CD4-positive, CD25-positive, alpha-beta regulatory T cell (primary cell): Measurements from ENCODE around the gene MALRD1. TPM values are rescaled to one million over a fixed set of nuclear protein-coding genes. Genes with fewer than 3 reads are reported as not detected.

Experiments used
- ATAC-seq, 2 donors: fragments of 150-1000 bp; cut with Tn5 transposase; one replicate each; pipeline ENCODE4 v1.10.0; 2021; ENCODE audit warnings: low read depth in 2 of 2, moderate number of reproducible peaks in 2 of 2, moderate library complexity in 1 of 2
- DNase-seq, 3 donors: peaks; one replicate each; pipeline versions ENCODE4 v3.0.0 to v3.0.0-alpha.2; 2012 to 2022; ENCODE audit warnings: mixed read lengths in 1 of 3
- H3K27ac ChIP-seq: one replicate; pipeline ENCODE4 v1.7.0; 2013; ENCODE audit warnings: mild to moderate bottlenecking, low read length; ENCODE audit not compliant: insufficient read depth, poor library complexity, severe bottlenecking
- H3K27me3 ChIP-seq: one replicate; pipeline ENCODE4 v1.7.0; 2013; ENCODE audit warnings: low read length; ENCODE audit not compliant: control insufficient read depth, insufficient read depth
- H3K36me3 ChIP-seq: one replicate; pipeline ENCODE4 v1.7.0; 2013; ENCODE audit warnings: mild to moderate bottlenecking, low read length, moderate library complexity; ENCODE audit not compliant: control insufficient read depth, insufficient read depth
- H3K4me1 ChIP-seq: 2 replicates; pipeline ENCODE4 v1.7.0; 2013; ENCODE audit warnings: mild to moderate bottlenecking, low read length; ENCODE audit not compliant: insufficient read depth, control insufficient read depth, poor library complexity, severe bottlenecking
- H3K4me3 ChIP-seq: one replicate; pipeline ENCODE4 v1.7.0; 2013; ENCODE audit warnings: low read depth, mild to moderate bottlenecking, low read length, moderate library complexity
- H3K9me3 ChIP-seq, 2 experiments: 1 replicate in 1 of 2; 2 replicates in 1 of 2; pipeline ENCODE4 v1.7.0; 2013; ENCODE audit warnings: low read length in 2 of 2, mild to moderate bottlenecking in 1 of 2, moderate library complexity in 1 of 2; ENCODE audit not compliant: control insufficient read depth in 2 of 2
- H3K27ac Mint-ChIP-seq, 3 donors: one replicate each; pipeline ENCODE4 v1.8.0; 2020 to 2022; ENCODE audit warnings: mild to moderate bottlenecking in 3 of 3, mixed read lengths in 3 of 3, moderate library complexity in 2 of 3
- H3K27me3 Mint-ChIP-seq: one replicate; pipeline ENCODE4 v1.8.0; 2022; ENCODE audit warnings: mild to moderate bottlenecking, mixed read lengths
- H3K36me3 Mint-ChIP-seq: one replicate; pipeline ENCODE4 v1.8.0; 2020; ENCODE audit warnings: mixed read lengths
- H3K4me1 Mint-ChIP-seq, 4 donors: one replicate each; pipeline ENCODE4 v1.8.0; 2020 to 2022; ENCODE audit warnings: mixed read lengths in 4 of 4, mild to moderate bottlenecking in 1 of 4
- H3K4me3 Mint-ChIP-seq, 4 donors: one replicate each; pipeline ENCODE4 v1.8.0; 2020 to 2022; ENCODE audit warnings: mild to moderate bottlenecking in 4 of 4, mixed read lengths in 4 of 4, moderate library complexity in 3 of 4
- H3K9me3 Mint-ChIP-seq, 7 donors: one replicate each; pipeline ENCODE4 v1.8.0; 2020 to 2022; ENCODE audit warnings: mixed read lengths in 7 of 7, mild to moderate bottlenecking in 3 of 7, moderate library complexity in 2 of 7
- polyA plus RNA-seq, 4 donors: library from polyadenylated mRNA; unstranded; fragments of 300-500 nt; fragmentation: Illumina TruSeq; gene quantifications; one replicate each; pipeline ENCODE4 v1.2.3, GENCODE V29; 2021
- total RNA-seq: library from RNA; stranded (reverse); gene quantifications from one replicate; pipeline ENCODE4 v1.2.3, GENCODE V29; 2022

Gene MALRD1
- total and polyA plus RNA-seq, 5 donors from 2014 or later = not detected

- Histone ChIP-seq H3K27me3 (no peaks in the 10 kb centered on the region), H3K4me1 (no peaks in the 10 kb centered on the region), H3K27ac (no peak overlapping the region), H3K36me3 (no peaks in the 10 kb centered on the region), H3K9me3 (peaks cover 0 to 2% of the 10 kb centered on the region in 2 experiments), H3K4me3 (no peak overlapping the region)
- DNase-seq (no peak), ATAC-seq (no peak)
- Mint-ChIP-seq H3K27me3 (no peaks in the 10 kb centered on the region), H3K27ac (no peak overlapping the region), H3K9me3 (peaks cover 0 to 8% (median 4%) of the 10 kb centered on the region in 7 donors), H3K36me3 (no peaks in the 10 kb centered on the region), H3K4me3 (no peak overlapping the region), H3K4me1 (no peaks in the 10 kb centered on the region)
Observed at GRCh38 chr10:19194866-19195265, 146.3 kb downstream of the MALRD1 start.

GRCh38 chr10:19195698-19196097, 147.1 kb downstream of the MALRD1 start:
- Histone ChIP-seq H3K27ac (no peak overlapping the region), H3K36me3 (no peaks in the 10 kb centered on the region), H3K4me1 (no peaks in the 10 kb centered on the region), H3K9me3 (peaks cover 0 to 2% of the 10 kb centered on the region in 2 experiments), H3K27me3 (no peaks in the 10 kb centered on the region), H3K4me3 (no peak overlapping the region)
- no peaks in the 10 kb centered on the region for H3K4me1 Mint-ChIP-seq
- no peaks in the 10 kb centered on the region for H3K27me3 Mint-ChIP-seq
- H3K36me3 Mint-ChIP-seq = no peaks in the 10 kb centered on the region
- H3K4me3 Mint-ChIP-seq = no peak overlapping the region
- H3K27ac Mint-ChIP-seq = no peak overlapping the region
- no peak for DNase-seq
- peaks cover 0 to 7% (median 2%) of the 10 kb centered on the region in 7 donors for H3K9me3 Mint-ChIP-seq
- no peak for ATAC-seq

GRCh38 chr10:19200211-19200610, 151.6 kb downstream of the MALRD1 start:
- no peaks in the 10 kb centered on the region for H3K27me3 ChIP-seq
- H3K36me3 Mint-ChIP-seq = no peaks in the 10 kb centered on the region
- ATAC-seq = no peak
- no peaks in the 10 kb centered on the region for H3K27me3 Mint-ChIP-seq
- no peak overlapping the region for H3K27ac ChIP-seq
- no peak for DNase-seq
- no peak overlapping the region for H3K4me3 Mint-ChIP-seq
- peaks cover 0 to 11% (median 2%) of the 10 kb centered on the region in 7 donors for H3K9me3 Mint-ChIP-seq
- H3K4me1 Mint-ChIP-seq = no peaks in the 10 kb centered on the region
- no peak overlapping the region for H3K4me3 ChIP-seq
- H3K36me3 ChIP-seq = no peaks in the 10 kb centered on the region
- no peaks in the 10 kb centered on the region for H3K4me1 ChIP-seq
- H3K9me3 ChIP-seq = peaks cover 0 to 2% of the 10 kb centered on the region in 2 experiments
- H3K27ac Mint-ChIP-seq = no peak overlapping the region

GRCh38 chr10:19204246-19204917, 155.8 kb downstream of the MALRD1 start:
- H3K9me3 Mint-ChIP-seq = peaks cover 0 to 11% (median 5%) of the 10 kb centered on the region in 7 donors
- H3K4me1 Mint-ChIP-seq = no peaks in the 10 kb centered on the region
- H3K27ac Mint-ChIP-seq = no peak overlapping the region
- Histone ChIP-seq H3K4me3 (no peak overlapping the region), H3K27ac (no peak overlapping the region), H3K27me3 (no peaks in the 10 kb centered on the region), H3K4me1 (no peaks in the 10 kb centered on the region), H3K9me3 (peaks cover 0 to 3% of the 10 kb centered on the region in 2 experiments), H3K36me3 (no peaks in the 10 kb centered on the region)
- H3K27me3 Mint-ChIP-seq = no peaks in the 10 kb centered on the region
- no peaks in the 10 kb centered on the region for H3K36me3 Mint-ChIP-seq
- DNase-seq (no peak), ATAC-seq (no peak)
- H3K4me3 Mint-ChIP-seq = no peak overlapping the region

GRCh38 chr10:19209319-19209718, 160.7 kb downstream of the MALRD1 start:
- Mint-ChIP-seq H3K4me3 (no peak overlapping the region), H3K9me3 (peaks cover 3 to 13% (median 7%) of the 10 kb centered on the region in 7 donors), H3K36me3 (no peaks in the 10 kb centered on the region), H3K4me1 (no peaks in the 10 kb centered on the region), H3K27me3 (no peaks in the 10 kb centered on the region), H3K27ac (no peak overlapping the region)
- Histone ChIP-seq H3K4me3 (no peak overlapping the region), H3K9me3 (peaks cover 0 to 3% of the 10 kb centered on the region in 2 experiments), H3K36me3 (no peaks in the 10 kb centered on the region), H3K27me3 (no peaks in the 10 kb centered on the region), H3K4me1 (no peaks in the 10 kb centered on the region), H3K27ac (no peak overlapping the region)
- ATAC-seq (no peak), DNase-seq (no peak)

- H3K4me1 Mint-ChIP-seq = no peaks in the 10 kb centered on the region
- DNase-seq (no peak), ATAC-seq (no peak)
- Histone ChIP-seq H3K4me1 (no peaks in the 10 kb centered on the region), H3K27ac (no peak overlapping the region), H3K27me3 (no peaks in the 10 kb centered on the region), H3K4me3 (no peak overlapping the region), H3K36me3 (no peaks in the 10 kb centered on the region), H3K9me3 (no peaks in the 10 kb centered on the region)
- no peak overlapping the region for H3K4me3 Mint-ChIP-seq
- no peaks in the 10 kb centered on the region for H3K27me3 Mint-ChIP-seq
- no peak overlapping the region for H3K27ac Mint-ChIP-seq
- H3K36me3 Mint-ChIP-seq = no peaks in the 10 kb centered on the region
- peaks cover 3 to 14% (median 8%) of the 10 kb centered on the region in 7 donors for H3K9me3 Mint-ChIP-seq
Observed at GRCh38 chr10:19212590-19212989, 164.0 kb downstream of the MALRD1 start.

GRCh38 chr10:19221216-19221615, 172.6 kb downstream of the MALRD1 start:
- H3K27ac Mint-ChIP-seq = no peak overlapping the region
- DNase-seq (no peak), ATAC-seq (no peak)

GRCh38 chr10:19226025-19226424, 177.4 kb downstream of the MALRD1 start:
- no peaks in the 10 kb centered on the region for H3K27me3 Mint-ChIP-seq
- H3K4me3 ChIP-seq = no peak overlapping the region
- no peak overlapping the region for H3K27ac ChIP-seq
- no peak overlapping the region for H3K4me3 Mint-ChIP-seq
- no peak for ATAC-seq
- H3K36me3 Mint-ChIP-seq = no peaks in the 10 kb centered on the region
- H3K4me1 ChIP-seq = no peaks in the 10 kb centered on the region
- no peaks in the 10 kb centered on the region for H3K9me3 ChIP-seq
- H3K27ac Mint-ChIP-seq = no peak overlapping the region
- H3K36me3 ChIP-seq = no peaks in the 10 kb centered on the region
- H3K27me3 ChIP-seq = no peaks in the 10 kb centered on the region
- H3K4me1 Mint-ChIP-seq = no peaks in the 10 kb centered on the region
- DNase-seq = no peak
- H3K9me3 Mint-ChIP-seq = peaks cover 0 to 20% (median 7%) of the 10 kb centered on the region in 7 donors

More at GRCh38 chr10:19221216-19221615, 172.6 kb downstream of the MALRD1 start:
- no peaks in the 10 kb centered on the region for H3K36me3 Mint-ChIP-seq
- Histone ChIP-seq H3K4me3 (no peak overlapping the region), H3K9me3 (peaks cover 0 to 5% of the 10 kb centered on the region in 2 experiments), H3K27me3 (no peaks in the 10 kb centered on the region), H3K27ac (no peak overlapping the region), H3K36me3 (no peaks in the 10 kb centered on the region), H3K4me1 (no peaks in the 10 kb centered on the region)
- no peaks in the 10 kb centered on the region for H3K27me3 Mint-ChIP-seq
- H3K4me3 Mint-ChIP-seq = no peak overlapping the region
- peaks cover 0 to 19% (median 8%) of the 10 kb centered on the region in 7 donors for H3K9me3 Mint-ChIP-seq
- H3K4me1 Mint-ChIP-seq = no peaks in the 10 kb centered on the region
